ENCODE results near the gene ELMO2.

Gene ELMO2

DNA sequence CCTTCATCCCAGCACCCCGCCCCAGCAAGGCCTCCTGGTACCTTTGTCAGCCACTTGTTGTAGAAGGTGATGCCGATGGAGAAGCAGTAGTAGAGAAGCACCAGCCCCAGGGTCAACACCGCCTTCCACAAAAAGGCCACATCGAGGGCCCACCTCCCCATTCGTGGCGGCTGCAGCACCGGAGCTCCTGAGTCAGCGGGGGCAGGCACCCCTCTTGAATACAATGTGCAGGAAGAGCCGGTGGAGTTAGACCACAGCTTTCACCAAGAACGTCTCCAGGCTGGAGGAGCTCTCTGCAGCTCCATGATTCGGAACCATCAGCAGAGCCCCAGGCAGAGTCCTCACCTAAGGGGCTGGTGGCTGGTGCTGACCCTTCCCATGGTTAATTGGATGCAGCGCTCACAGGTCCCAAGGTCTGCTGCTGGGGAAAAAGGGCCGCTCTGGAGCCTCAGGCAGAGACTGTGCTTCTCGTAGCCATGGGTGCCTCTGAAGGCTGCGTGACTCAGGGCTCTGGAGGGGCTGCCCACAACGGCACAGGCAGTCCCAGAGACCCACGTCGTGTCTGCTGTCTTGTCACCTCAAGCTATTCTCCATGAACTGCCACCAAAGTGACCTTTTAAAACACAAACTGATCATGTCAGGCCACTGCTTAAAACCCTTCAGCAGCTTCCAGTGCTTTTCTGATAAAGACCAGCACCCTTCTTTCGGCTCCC lies 47.9 kb downstream of the ELMO2 start:
- TF ChIP-seq, protein P1, sequence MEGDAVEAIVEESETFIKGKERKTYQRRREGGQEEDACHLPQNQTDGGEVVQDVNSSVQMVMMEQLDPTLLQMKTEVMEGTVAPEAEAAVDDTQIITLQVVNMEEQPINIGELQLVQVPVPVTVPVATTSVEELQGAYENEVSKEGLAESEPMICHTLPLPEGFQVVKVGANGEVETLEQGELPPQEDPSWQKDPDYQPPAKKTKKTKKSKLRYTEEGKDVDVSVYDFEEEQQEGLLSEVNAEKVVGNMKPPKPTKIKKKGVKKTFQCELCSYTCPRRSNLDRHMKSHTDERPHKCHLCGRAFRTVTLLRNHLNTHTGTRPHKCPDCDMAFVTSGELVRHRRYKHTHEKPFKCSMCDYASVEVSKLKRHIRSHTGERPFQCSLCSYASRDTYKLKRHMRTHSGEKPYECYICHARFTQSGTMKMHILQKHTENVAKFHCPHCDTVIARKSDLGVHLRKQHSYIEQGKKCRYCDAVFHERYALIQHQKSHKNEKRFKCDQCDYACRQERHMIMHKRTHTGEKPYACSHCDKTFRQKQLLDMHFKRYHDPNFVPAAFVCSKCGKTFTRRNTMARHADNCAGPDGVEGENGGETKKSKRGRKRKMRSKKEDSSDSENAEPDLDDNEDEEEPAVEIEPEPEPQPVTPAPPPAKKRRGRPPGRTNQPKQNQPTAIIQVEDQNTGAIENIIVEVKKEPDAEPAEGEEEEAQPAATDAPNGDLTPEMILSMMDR (conservative IDR thresholded peaks at IDR 0.05; ENCODE audit: low read depth), result no peak
- ChIA-PET CTCF (interaction anchor here (0.5 to 2.4 kb wide), 5 partner anchors 10 to 345 kb away, joined by 3 to 13 read pairs (median 5); no protein-coding TSS in a partner anchor), POLR2A (ENCODE audit: low non-redundant PET) (interaction anchor here (0.9 kb wide), 1 partner anchor 48 kb away, joined by 11 read pairs; the partner anchor contains the start of gene ELMO2)
- peak overlapping the region; percentile 18 for H3K27ac ChIP-seq
- no peak for DNase-seq (ENCODE audit: low spot score)

DNA sequence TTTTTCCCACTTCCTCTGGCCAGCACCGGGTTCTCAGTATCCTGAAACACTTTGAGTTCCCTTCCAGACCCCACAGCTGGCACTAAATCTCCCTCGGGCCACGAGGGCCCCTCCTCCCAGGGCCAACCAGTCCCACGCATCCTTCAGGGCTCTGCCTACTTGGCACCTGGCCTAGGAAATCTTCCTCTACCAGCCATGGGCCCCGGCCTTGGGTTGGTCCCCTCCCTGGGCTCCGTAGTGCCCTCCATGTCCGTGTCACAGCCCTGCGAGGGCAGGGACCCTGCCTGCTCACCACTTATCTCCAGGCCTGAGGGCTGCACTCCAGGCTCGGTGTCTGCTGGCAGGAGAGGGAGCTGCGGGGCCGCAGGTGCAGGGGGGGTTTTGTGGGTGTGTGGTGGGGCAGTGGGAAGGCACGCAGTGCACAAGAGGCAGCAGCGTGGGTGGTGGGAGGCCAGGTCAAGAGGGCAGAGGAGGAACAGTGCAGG lies 49.3 kb downstream of the ELMO2 start:
- peak overlapping the region; percentile 18 for H3K27ac ChIP-seq
- POLR2A ChIA-PET (ENCODE audit: low non-redundant PET), result no interaction called here
- CTCF ChIA-PET, result interaction anchor here (0.7 to 1.4 kb wide), 3 partner anchors 8 to 86 kb away, joined by 3 to 5 read pairs (median 4); no protein-coding TSS in a partner anchor
- TF ChIP-seq, protein P1 (conservative IDR thresholded peaks at IDR 0.05; ENCODE audit: low read depth), result no peak
- no peak for DNase-seq (ENCODE audit: low spot score)

DNA sequence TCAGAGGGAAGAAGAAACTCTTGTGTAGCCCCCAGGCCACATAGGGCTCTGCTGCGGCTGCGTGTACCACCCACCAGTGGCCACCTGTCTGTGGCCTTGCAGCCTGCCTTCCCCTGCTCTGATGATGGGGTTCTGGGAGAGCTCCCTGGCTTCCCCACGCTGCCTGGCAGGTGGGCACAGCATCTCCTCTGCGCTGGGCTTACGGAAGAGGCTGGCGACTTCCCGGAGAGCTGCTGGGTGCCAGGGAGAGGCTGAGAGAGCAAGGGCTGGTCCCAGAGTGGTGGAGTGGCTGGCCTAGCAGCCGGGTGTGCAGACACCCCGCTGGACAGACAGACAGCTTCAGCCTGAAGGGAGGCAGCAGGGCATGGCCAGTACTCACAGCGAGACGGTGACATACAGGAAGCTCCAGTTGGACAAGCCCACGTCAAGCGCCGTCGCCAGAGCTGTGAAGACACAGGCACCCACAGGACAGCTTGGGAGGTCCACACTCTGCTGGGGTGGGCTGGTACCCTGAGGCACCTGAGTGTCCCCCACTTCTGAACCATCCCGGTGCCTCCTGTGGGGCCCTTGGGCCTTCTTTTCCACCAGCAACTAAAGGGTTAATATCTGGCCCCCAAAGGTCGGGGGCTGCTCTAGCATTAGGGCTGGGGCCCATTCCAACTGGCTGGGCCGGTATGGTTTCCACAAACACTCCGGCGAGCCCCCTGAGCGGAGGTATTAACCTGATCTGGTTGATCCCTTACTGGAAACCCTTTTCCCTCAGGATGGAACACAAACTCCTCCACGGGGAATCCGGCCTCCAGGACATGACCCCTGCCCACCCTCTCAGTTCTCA lies 50.0 kb downstream of the ELMO2 start:
- ChIA-PET POLR2A (ENCODE audit: low non-redundant PET) (interaction anchor here (0.8 kb wide), 1 partner anchor 447 kb away, joined by 3 read pairs; no protein-coding TSS in a partner anchor), CTCF (interaction anchor here (0.6 to 0.7 kb wide), 2 partner anchors 343 to 941 kb away, joined by 3 to 4 read pairs; no protein-coding TSS in a partner anchor)

DNA sequence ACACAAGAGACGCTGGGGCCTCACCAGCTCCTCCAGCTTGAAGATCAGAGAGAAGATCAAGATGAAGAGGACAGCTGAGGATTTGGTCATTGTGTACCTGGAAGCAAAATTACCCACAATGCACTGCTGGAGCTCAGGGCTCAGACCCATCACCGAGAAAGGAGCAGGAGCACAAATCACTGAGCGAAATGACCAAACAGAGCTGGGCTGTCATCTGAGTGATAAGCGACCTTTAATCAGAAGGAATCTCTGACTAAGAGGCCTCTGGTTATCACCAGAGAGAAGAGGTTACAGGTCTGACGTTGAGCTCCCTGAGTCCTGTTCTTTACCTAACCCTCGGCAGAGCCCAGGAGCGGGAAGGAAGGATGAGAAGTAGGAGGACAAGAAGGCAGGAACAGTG lies 50.6 kb downstream of the ELMO2 start:
- DNase-seq (ENCODE audit: low spot score), result no peak
- ChIA-PET POLR2A (ENCODE audit: low non-redundant PET) (interaction anchor here (0.8 kb wide), 1 partner anchor 446 kb away, joined by 3 read pairs; no protein-coding TSS in a partner anchor), CTCF (interaction anchor here (0.6 to 1.5 kb wide), 3 partner anchors 53 to 941 kb away, joined by 3 to 4 read pairs (median 4); no protein-coding TSS in a partner anchor)
- H3K27ac ChIP-seq, result peak overlapping the region; percentile 5
- TF ChIP-seq, protein P1 (conservative IDR thresholded peaks at IDR 0.05; ENCODE audit: low read depth), result no peak

More for the DNA sequence above, 50.0 kb downstream of the ELMO2 start:
- peak overlapping the region; percentile 5 for H3K27ac ChIP-seq
- DNase-seq (ENCODE audit: low spot score), result no peak
- TF ChIP-seq, protein P1 (conservative IDR thresholded peaks at IDR 0.05; ENCODE audit: low read depth), result no peak

DNA sequence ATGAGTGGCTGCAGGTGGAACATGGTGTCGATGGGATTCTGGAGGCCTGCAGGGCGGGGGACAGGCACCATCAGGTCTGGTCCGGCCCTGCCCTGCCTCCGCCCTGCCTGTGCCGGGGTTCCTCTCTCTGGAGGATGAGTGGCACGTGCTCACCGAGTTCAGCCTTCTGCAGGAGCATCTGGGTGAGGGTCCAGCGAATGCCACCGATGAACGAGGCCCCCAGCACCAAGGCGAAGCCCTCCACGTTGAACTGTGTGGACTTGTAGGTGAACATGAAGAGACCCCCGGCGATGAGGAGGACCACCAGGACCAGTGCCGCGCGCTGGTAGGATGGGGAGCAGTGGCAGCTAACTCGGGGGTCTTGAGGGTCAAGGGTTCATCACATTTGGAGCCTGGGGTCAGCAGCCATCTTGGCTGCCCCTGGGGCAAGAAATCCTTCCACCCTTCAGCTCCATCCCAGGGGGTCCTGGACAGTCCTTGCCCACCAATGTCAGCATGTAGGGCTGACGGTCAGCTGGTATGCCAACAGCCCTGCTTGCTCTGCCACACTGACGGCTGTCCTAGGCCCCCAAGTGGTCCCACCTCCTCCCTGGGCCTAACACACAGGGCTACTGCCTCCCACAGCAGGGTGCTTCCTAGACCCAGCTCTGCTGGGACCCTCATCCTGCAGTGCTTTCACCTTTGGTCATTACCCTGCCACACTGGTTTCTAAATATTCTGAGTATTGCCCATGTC lies 51.3 kb downstream of the ELMO2 start:
- POLR2A ChIA-PET (ENCODE audit: low non-redundant PET), result no interaction called here
- peak overlapping the region; percentile 5; the same call in 1 of the 2 replicates for H3K27ac ChIP-seq
- CTCF ChIA-PET, result interaction anchor here (1.5 kb wide), 1 partner anchor 54 kb away, joined by 4 read pairs; no protein-coding TSS in a partner anchor
- TF ChIP-seq, protein P1 (conservative IDR thresholded peaks at IDR 0.05; ENCODE audit: low read depth), result no peak
- DNase-seq (ENCODE audit: low spot score), result no peak

All from RWPE1 (cell line).